NB4 (cell line): ENCODE results near the gene SPEN.
"Not testable (repeated sequence)": the region's sequence is repeated elsewhere in the genome, so short reads cannot be mapped to it uniquely, and the experiment has no call there.

ENCODE experiments used
- DNase-seq: peaks from one replicate; pipeline ENCODE4 v3.0.0; 2010; ENCODE audit warnings: low read depth
- H3K4me3 ChIP-seq: one replicate; pipeline ENCODE4 v1.5.1; 2011; ENCODE audit warnings: mild to moderate bottlenecking, low read depth, low read length, moderate library complexity
- MYC ChIP-seq: IDR thresholded peaks from 2 replicates; pipeline ENCODE4 v1.6.1; 2011; ENCODE audit warnings: low read depth, low read length
- POLR2A ChIP-seq: IDR thresholded peaks from 2 replicates; pipeline ENCODE4 v1.6.1; 2011; ENCODE audit warnings: mild to moderate bottlenecking; ENCODE audit not compliant: insufficient read length; ENCODE audit errors: extremely low read depth
- TF ChIP-seq, protein P1 (sequence below): IDR thresholded peaks from 2 replicates; pipeline ENCODE4 v1.6.1; 2011; ENCODE audit warnings: low read depth, low read length
- TF ChIP-seq, protein P2 (sequence below): IDR thresholded peaks from one replicate; pipeline ENCODE4 v1.5.1; 2012; ENCODE audit warnings: low read depth, low read length

The SPEN gene

GRCh38 chr1:15885701-15886610 is 38.4 kb downstream of the SPEN start:
- peak; percentile 92 for DNase-seq
- H3K4me3 ChIP-seq, result peak overlapping the region; percentile 50
- TF ChIP-seq POLR2A (no peak), MYC (peak; percentile 50; the same call in 1 of the 2 replicates)
- TF ChIP-seq, protein P1, sequence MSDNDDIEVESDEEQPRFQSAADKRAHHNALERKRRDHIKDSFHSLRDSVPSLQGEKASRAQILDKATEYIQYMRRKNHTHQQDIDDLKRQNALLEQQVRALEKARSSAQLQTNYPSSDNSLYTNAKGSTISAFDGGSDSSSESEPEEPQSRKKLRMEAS, result peak; percentile 30; the same call in 1 of the 2 replicates
- TF ChIP-seq, protein P2, sequence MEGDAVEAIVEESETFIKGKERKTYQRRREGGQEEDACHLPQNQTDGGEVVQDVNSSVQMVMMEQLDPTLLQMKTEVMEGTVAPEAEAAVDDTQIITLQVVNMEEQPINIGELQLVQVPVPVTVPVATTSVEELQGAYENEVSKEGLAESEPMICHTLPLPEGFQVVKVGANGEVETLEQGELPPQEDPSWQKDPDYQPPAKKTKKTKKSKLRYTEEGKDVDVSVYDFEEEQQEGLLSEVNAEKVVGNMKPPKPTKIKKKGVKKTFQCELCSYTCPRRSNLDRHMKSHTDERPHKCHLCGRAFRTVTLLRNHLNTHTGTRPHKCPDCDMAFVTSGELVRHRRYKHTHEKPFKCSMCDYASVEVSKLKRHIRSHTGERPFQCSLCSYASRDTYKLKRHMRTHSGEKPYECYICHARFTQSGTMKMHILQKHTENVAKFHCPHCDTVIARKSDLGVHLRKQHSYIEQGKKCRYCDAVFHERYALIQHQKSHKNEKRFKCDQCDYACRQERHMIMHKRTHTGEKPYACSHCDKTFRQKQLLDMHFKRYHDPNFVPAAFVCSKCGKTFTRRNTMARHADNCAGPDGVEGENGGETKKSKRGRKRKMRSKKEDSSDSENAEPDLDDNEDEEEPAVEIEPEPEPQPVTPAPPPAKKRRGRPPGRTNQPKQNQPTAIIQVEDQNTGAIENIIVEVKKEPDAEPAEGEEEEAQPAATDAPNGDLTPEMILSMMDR, result peak; percentile 13

DNA sequence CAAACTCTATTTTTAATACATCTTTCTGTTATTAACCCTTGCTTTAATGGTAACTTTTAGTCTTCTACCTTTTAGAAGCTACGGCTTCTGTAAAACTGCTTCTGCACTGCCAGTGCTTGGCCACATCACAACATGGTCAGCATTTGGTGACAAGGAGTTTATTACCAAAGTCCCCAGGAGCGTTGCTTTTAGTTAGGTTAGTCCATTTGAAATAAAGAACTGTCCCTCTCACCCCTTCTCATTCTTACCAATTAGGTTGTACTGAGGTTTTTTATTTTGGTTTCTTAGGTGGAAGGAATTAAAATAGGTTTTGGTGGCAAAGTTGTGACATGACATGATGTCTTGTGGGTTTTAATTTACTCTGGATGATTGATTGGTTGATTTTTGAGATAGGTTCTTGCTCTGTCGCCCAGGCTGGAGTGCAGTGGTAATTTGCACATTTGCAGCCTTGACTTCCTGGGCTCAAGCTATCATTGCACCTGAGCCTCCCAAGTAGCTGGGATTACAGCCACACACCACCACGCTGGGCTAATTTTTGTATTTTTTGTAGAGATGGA is 39.2 kb downstream of the SPEN start:
- no peak overlapping the region for H3K4me3 ChIP-seq
- no peak for DNase-seq
- TF ChIP-seq, protein P2, result no peak
- TF ChIP-seq, protein P1, result no peak
- TF ChIP-seq POLR2A (no peak), MYC (no peak)

DNA sequence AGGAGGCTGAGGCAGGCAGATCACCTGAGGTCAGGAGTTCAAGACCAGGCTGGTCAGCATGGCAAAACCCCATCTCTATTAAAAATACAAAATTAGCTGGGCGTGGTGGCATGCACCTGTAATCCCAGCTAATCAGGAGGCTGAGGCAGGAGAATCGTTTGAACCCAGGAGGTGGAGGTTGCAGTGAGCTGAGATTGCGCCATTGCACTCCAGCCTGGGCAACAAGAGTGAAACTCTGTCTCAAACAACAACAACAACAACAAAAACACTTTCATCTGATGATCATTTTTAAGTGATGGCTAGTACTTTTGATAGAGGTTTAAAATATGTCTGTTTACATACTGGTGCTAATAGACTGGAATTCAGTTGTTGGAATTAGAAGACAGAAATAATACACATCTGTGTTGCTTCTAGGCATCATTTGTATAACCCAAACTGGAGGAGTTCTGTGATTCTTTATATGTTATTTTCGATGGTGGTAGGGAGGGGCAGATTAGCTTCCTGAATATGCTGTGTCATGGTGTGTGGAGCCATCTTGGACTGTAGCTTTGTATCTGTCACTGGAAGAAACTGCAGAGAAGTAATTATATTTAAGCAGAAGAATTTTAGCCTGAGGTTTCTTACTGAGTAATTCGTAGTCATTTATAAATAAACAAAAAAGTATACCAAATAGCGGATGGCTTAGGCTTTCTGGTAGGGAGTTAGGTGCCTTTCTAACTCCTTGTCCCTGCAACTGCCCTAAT is 45.5 kb downstream of the SPEN start:
- peak; percentile 33 for DNase-seq

DNA sequence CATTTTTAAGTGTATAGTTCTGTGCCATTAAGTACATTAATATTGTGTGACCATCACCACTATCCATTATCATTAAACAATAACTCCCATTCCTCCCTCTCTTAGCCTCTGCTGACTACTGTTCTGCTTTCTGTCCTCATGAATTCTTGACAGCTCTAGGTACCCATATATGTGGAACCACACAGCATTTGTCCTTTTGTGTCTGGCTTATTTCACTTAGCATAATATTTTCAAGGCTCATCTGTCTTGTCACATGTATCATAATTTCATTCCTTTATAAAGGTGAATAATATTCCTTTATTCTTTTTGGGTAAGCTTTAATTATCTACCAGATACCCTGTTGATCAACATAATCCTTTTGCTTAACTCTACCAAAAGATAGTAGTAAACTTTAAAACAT is 47.7 kb downstream of the SPEN start:
- DNase-seq, result no peak
- TF ChIP-seq, protein P1, result no peak
- TF ChIP-seq MYC (no peak), POLR2A (no peak)
- TF ChIP-seq, protein P2, result no peak
- H3K4me3 ChIP-seq, result no peak overlapping the region

More for the DNA sequence above, 45.5 kb downstream of the SPEN start:
- H3K4me3 ChIP-seq, result not testable (repeated sequence)

DNA sequence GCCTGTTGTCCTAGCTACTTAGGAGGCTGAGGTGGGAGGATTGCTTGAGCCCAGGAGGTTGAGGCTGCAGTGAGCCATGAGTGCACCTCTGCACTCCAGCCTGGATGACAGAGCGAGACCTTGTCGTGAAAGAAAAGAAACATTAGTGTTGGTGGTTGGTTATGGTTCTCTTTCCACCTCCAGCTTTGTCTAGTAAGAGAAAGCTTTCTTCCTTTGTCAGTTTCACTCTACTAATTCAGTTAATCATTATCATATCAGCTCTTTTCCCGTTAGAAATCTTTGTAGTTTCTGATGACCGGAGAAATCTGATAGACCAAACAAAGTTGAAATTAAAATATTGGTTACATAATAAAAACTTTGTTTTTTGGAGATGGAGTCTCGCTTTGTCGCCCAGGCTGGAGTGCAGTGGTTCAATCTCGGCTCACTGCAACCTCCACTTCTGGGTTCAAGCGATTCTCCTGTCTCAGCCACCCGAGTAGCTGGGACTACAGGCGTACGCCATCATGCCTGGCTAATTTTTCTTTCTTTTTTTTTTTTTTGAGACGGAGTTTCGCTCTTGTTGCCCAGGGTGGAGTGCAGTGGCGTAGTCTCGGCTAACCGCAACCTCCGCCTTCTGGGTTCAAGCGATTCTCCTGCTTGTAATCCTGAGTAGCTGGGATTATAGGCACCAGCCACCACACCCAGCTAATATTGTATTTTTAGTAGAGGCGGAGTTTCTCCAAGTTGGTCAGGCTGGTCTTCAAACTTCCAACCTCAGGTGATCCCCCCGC is 49.5 kb downstream of the SPEN start:
- DNase-seq, H3K4me3 ChIP-seq: not testable (repeated sequence)

DNA sequence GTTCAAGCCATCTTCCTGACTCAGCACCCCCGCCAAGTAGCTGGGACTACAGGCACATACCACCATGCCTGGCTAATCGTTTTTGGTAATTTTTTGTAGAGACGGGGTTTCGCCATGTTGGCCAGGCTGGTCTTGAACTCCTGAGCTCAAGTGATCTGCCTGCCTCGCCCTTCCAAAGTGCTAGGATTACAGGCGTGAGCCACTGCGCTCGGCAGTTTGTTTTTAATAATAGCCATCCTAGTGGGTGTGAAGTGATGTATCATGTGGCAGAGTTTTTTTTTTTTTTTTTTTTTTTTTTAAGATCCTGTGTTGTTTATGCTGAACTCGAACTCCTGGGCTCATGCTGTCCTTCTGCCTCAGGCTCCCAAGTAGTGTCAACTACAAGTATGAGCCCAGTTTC is 51.8 kb downstream of the SPEN start:
- no peak for DNase-seq
- TF ChIP-seq, protein P2, result no peak
- no peak for TF ChIP-seq MYC
- TF ChIP-seq, protein P1, result no peak
- no peak for TF ChIP-seq POLR2A
- H3K4me3 ChIP-seq, result no peak overlapping the region
